ENCODE measurements around the gene ATP6V1B1. TPM values are rescaled to one million over a fixed set of nuclear protein-coding genes. Genes with fewer than 3 reads are reported as not detected.

ATP6V1B1 gene
- total RNA-seq, 4 donors from 2014 or later: 1.3 to 5.8 TPM; not detected in 2

DNA sequence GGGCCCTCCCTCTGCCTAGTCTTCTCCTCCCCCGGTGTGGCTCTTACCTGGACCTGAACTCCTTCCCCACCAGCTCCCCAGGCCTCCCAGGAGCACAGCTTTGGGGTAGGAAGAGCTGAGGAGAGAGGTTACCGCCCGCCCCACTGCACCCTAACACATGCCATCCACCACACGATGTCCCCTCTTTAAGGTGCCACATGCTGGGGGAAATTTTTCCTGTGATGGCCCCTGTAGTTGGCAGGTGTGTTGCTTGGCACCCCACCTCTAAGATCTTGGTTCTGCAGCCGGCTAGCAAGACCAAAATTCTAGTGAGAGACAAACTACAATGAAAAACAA lies 65.9 kb downstream of the ATP6V1B1 start:
- Histone ChIP-seq H3K27me3 (no peaks in the 10 kb centered on the region), H3K27ac (peak overlapping the region in 1 of 4 donors; percentile 55), H3K4me1 (peaks cover 0 to 13% (median 2%) of the 10 kb centered on the region in 4 donors), H3K4me3 (no peak overlapping the region), H3K36me3 (no peaks in the 10 kb centered on the region), H3K9me3 (peaks cover 0 to 3% (median 0%) of the 10 kb centered on the region in 4 donors)
- DNase-seq: no peak
- TF ChIP-seq CTCF (IDR thresholded peaks at IDR 0.05): no peak
- no peak for TF ChIP-seq POLR2A (IDR thresholded peaks at IDR 0.05)

GRCh38 chr2:71001981-71002570 lies 66.4 kb downstream of the ATP6V1B1 start:
- no peak for TF ChIP-seq CTCF (IDR thresholded peaks at IDR 0.05)
- no peak for TF ChIP-seq POLR2A (IDR thresholded peaks at IDR 0.05)
- Histone ChIP-seq H3K9me3 (peaks cover 0 to 3% (median 0%) of the 10 kb centered on the region in 4 donors), H3K36me3 (no peaks in the 10 kb centered on the region), H3K27ac (peak overlapping the region in 1 of 4 donors; percentile 55), H3K27me3 (no peaks in the 10 kb centered on the region), H3K4me1 (peaks cover 0 to 13% (median 2%) of the 10 kb centered on the region in 4 donors), H3K4me3 (no peak overlapping the region)
- peak in 1 of 3 donors; percentile 60 for DNase-seq

GRCh38 chr2:71003396-71003795 lies 67.7 kb downstream of the ATP6V1B1 start:
- no peak for DNase-seq
- no peak for TF ChIP-seq CTCF (IDR thresholded peaks at IDR 0.05)
- no peak for TF ChIP-seq POLR2A (IDR thresholded peaks at IDR 0.05)
- Histone ChIP-seq H3K9me3 (peaks cover 0 to 3% (median 0%) of the 10 kb centered on the region in 4 donors), H3K27ac (no peak overlapping the region), H3K36me3 (no peaks in the 10 kb centered on the region), H3K4me1 (peaks cover 0 to 13% (median 2%) of the 10 kb centered on the region in 4 donors), H3K27me3 (no peaks in the 10 kb centered on the region), H3K4me3 (no peak overlapping the region)

DNA sequence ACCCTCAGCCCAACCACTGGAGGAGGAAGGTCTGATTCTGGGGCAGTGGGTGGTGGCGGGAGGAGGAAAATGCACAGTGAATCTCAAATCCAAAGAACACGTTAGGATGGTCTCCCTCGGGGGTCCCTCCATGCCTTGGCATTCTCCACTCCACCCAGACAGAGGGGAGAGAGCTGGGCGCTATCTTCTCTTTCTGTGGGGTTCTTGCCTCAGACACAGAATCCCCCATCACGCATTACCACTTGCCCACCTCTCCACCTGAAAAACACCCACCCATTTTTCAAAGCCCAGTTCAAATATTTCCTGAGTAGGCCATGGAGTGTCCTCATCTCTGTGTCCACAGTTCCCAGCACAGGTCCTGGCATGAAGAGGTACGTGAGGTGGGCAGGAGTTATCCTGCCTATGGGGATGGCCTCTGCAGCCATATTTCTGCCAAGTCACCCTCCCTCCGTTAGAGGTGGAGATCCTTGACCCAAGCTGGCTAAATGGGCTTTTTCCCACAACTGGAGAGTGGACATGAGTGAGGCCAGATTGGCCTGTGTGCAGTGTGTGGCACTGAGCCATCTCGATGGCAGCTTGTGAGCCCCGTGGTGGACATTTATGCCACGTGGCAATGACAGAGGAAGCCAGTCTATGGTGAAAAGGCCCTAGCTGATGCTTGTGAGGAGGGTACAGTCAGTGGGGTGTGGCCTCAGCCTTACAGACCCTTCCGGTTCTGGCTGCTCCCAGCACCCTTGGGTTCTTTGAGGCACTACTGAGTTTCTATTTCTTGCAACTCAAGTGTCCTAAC lies 68.5 kb downstream of the ATP6V1B1 start:
- no peaks in the 10 kb centered on the region for H3K36me3 ChIP-seq
- no peak for DNase-seq
- peaks cover 0 to 13% (median 2%) of the 10 kb centered on the region in 4 donors for H3K4me1 ChIP-seq
- no peak overlapping the region for H3K27ac ChIP-seq
- H3K4me3 ChIP-seq: no peak overlapping the region
- no peaks in the 10 kb centered on the region for H3K27me3 ChIP-seq
- H3K9me3 ChIP-seq: peaks cover 0 to 3% (median 0%) of the 10 kb centered on the region in 4 donors
- TF ChIP-seq POLR2A (IDR thresholded peaks at IDR 0.05): no peak
- TF ChIP-seq CTCF (IDR thresholded peaks at IDR 0.05): no peak

DNA sequence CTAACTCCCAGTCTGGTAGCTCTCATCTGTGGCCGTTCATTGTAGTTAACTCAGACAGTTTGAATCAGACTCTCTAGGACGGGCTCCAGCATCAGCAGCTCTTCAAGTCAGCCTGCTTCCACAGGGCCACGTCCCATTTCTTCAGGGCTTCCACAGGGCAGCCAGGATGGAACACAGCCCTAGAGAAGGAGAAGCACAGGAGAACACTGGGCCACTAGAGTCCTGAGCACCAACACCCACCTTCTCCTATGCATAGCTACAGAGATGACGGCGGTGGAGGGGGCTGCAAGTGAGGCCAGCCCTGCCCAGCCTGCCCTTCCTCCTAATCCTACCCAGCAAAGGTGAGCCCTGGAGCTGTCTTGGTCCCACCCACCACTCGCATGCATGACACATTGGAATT lies 69.2 kb downstream of the ATP6V1B1 start:
- H3K4me3 ChIP-seq: no peak overlapping the region
- H3K27ac ChIP-seq: no peak overlapping the region
- TF ChIP-seq POLR2A (IDR thresholded peaks at IDR 0.05) (no peak), CTCF (IDR thresholded peaks at IDR 0.05) (no peak)
- no peaks in the 10 kb centered on the region for H3K36me3 ChIP-seq
- H3K9me3 ChIP-seq: peaks cover 0 to 3% (median 0%) of the 10 kb centered on the region in 4 donors
- H3K4me1 ChIP-seq: peaks cover 0 to 13% (median 2%) of the 10 kb centered on the region in 4 donors
- DNase-seq: no peak
- no peaks in the 10 kb centered on the region for H3K27me3 ChIP-seq
